Measurements from ENCODE around the gene TMEM125.

- TF ChIP-seq CTCF (IDR thresholded peaks at IDR 0.05): no peak
- no peak for TF ChIP-seq POLR2A (IDR thresholded peaks at IDR 0.05)
These were observed 50.0 kb downstream of the TMEM125 start for GRCh38 chr1:43319766-43320165.
